22Rv1 (cell line): ENCODE data around the gene KMT2B.

Experiments
- H3K27ac ChIP-seq: fragments of 450-650 bp; 2 replicates; pipeline ENCODE4 v1.5.1; 2017
- CTCF ChIP-seq: fragments of 450-650 bp; IDR thresholded peaks from 2 replicates; pipeline ENCODE4 v1.5.1; 2017; ENCODE audit warnings: mild to moderate bottlenecking
- ZFX ChIP-seq: fragments of 450-650 bp; IDR thresholded peaks from 2 replicates; pipeline ENCODE4 v1.6.1; 2017; ENCODE audit warnings: antibody characterized with exemption, borderline replicate concordance

Gene KMT2B

DNA sequence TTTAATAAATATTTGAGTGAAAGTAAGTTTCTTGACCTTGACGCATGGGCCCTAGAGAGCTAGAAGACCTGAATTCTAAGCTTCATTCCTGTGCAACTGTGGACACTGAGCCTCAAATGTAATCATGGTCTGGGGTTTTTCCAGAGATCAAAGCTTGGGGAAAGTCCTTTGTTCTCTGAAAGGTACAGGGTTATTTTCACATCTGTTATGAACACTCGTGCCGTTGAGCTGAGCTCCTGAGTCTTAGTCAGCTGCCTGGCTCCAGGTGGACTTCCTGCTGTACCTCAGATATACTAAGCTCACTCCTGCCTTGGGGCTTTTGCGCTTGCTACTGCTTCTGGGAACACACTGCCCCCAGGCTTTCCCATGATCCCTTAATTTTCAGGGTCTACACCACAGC, 21.0 kb upstream of the KMT2B start:
- TF ChIP-seq CTCF = no peak
- no peak overlapping the region for H3K27ac ChIP-seq

- peak overlapping the region; percentile 31; the same call in 1 of the 2 replicates for H3K27ac ChIP-seq
- TF ChIP-seq CTCF = no peak
- no peak for TF ChIP-seq ZFX
Measured at GRCh38 chr19:35702223-35703012, 15.4 kb upstream of the KMT2B start.

DNA sequence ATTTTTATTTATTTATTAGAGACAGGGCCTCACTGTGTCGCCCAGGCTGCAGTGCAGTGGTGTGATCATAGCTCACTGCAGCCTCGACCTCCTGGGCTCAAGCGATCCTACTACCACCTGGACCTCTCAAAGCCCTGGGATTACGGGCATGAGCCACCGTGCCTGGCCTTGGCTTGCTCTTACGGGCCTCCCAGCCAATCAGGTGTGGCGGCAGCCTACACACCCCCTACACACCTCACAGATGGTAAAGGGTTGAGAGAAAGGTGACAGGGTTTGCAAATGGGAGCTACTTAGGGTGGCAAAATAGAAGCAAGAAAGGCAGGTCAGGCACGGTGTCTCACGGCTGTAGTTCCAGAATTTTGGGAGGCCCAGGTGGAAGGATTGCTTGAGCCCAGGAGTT, 14.5 kb upstream of the KMT2B start:
- H3K27ac ChIP-seq = no peak overlapping the region; the same call in 1 of the 2 replicates
- TF ChIP-seq CTCF = no peak
- TF ChIP-seq ZFX = no peak

- no peak within 1 kb of the TSS for H3K27ac ChIP-seq
- no peak for TF ChIP-seq CTCF
- TF ChIP-seq ZFX = no peak
Measured at GRCh38 chr19:35704218-35704617, 13.6 kb upstream of the KMT2B start, which contains the start of gene ZBTB32. Gene ZBTB32, plus strand, starts transcription at chr19:35704558. Its CDS starts 10,069 bp downstream, at chr19:35714627.

GRCh38 chr19:35708391-35708790, 9.4 kb upstream of the KMT2B start:
- TF ChIP-seq CTCF (no peak), ZFX (no peak)
- H3K27ac ChIP-seq = no peak overlapping the region

GRCh38 chr19:35710784-35711723, 6.7 kb upstream of the KMT2B start:
- TF ChIP-seq CTCF (no peak), ZFX (no peak)
- no peak overlapping the region for H3K27ac ChIP-seq
